Measurements from ENCODE around the gene KIF1A.

The KIF1A gene

DNA sequence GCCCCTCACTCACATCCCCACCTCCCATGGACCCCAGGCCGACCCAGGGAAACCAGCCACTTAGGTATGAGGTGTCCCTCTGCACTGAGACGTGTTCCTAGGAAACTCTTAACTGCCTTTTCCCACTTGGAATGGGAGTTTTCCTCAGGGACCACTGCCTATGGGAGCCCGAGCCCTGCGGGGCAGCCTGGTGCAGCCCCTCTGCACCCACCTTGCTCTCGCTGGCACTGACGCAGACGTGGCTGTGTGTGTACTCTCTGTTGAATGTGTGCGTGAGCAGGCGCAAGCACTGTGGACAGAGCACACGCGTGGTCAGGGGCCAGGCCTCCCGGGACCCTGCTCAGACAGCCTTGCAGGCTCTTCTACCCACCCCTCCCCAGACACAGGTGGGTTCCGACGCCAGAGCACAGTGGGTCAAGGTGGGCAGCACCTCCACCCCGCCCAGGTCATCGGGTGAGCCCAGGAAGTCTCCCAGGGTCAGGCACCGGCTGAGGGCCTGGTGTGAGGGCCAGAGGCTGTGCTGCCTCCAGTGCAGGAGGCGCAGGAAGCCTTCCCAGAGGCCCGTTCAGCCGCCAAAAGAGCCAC, 98.3 kb downstream of the KIF1A start:
- DNase-seq (ENCODE audit: extremely low read depth in 1 of 2, low read depth in 1 of 2), result no peak

DNA sequence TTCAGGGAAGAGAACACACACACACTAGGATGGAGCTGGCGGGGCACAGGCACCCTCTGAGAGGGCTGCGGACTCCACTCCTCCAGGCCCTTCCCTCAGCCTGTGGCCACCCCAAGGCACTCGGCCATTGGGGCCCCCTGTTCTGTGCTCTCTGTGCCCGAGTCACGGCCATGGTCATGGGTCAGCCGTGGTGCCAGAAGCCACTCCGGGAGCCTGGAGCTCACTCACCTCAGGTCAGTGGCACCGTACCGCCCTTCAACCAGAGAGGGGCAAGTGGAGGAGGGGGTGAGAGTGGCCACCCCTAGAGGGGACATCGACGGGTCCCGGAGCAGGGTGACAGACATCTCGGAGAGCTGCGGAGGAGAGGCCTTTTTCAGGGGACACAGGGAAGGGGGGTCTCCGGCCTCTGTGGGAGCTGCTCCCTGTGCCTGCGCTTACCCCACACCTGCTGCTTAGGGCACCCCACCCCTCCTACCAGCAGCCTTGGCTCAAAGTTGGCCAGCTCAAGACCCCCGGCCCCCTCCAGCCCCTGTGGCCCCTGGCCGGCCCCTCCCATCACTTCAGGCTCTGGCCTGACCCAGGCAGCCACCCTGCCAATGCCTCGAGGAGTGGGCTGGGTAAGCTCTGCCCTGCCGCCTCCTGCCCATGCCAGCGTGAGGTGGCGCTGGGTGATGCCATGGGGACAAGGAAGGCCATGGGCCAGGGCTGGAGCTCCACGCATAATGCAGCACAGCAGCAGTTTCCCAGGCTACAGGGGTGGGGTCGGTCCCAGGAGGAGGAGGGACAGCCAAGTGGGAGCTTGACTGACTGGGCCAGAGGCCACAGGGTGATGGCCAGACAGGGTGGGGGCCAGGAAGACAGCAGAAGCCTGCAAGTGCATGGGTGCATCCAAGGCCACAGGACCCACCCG, 99.1 kb downstream of the KIF1A start:
- DNase-seq (ENCODE audit: extremely low read depth in 1 of 2, low read depth in 1 of 2), result no peak

DNA sequence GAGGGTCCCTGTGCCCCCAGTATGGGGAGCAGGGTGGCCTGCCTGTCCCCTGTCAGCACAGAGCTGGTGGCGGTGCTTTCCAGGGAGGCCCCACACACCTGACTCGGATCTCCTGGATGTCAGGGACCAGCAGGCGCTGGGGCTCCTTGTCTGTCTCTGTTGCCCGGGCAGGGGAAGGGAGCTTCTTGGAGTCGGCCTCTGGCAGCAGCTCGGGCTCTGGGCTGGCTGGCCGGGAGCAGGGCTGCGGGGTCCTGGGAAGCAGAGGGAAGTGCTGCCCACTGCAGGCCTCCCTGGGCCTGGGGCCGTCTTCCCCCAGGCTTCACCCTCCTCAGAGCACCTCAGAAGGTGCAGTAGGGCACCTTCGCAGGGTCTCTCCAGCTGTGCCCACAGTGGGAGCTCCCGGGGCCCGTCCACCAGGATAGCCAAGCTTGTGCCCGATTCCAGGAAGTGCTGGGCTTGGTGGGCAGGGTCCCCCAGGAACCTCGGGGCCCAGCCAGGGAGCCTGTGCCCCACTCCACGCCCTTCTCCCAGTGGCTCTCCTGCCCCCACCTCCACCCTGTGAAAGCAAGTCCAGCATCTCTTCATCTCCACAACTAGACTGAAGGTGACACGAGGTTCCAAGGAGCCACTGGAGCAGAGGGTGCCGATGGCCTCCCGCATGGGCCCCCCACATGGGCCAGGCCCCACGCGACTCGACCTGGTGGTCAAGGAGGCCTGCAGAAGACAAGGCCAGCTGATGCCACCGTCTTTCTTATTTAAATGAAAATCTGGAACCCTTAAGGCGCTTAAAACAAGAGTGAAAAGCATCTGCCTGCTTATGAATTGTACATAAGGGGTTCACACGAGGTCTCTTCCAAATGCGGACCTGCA, 100.1 kb downstream of the KIF1A start:
- no peak for DNase-seq (ENCODE audit: extremely low read depth in 1 of 2, low read depth in 1 of 2)

DNA sequence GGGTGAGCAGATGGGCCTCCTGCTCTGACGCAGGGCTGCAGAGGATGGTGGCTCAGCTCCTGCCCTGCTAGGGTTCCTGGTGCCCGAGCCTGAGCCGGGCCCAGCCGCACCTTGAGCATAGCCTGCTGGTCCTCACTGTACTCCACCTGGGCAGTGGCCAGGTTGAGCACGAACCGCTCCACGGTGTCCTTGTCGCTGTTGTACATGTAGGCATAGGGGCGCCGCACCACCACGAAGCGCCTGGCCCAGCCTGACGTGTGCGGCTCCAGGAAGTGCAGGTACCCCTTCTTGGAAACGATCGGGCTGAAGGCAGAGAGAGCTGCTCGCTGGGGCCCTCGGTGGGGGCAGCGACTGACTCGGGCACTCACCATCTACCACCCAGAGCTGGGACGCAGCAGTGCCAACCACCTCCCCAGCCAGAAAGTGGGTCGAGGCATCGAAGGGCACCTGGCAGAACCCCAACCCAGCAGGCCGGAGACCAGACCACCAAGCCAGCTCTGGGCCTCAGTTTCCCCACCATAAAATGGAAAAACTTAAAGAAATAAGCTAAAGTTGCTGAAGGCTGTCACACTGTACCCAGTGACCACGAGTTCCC, 101.0 kb downstream of the KIF1A start:
- no peak for DNase-seq (ENCODE audit: extremely low read depth in 1 of 2, low read depth in 1 of 2)

DNA sequence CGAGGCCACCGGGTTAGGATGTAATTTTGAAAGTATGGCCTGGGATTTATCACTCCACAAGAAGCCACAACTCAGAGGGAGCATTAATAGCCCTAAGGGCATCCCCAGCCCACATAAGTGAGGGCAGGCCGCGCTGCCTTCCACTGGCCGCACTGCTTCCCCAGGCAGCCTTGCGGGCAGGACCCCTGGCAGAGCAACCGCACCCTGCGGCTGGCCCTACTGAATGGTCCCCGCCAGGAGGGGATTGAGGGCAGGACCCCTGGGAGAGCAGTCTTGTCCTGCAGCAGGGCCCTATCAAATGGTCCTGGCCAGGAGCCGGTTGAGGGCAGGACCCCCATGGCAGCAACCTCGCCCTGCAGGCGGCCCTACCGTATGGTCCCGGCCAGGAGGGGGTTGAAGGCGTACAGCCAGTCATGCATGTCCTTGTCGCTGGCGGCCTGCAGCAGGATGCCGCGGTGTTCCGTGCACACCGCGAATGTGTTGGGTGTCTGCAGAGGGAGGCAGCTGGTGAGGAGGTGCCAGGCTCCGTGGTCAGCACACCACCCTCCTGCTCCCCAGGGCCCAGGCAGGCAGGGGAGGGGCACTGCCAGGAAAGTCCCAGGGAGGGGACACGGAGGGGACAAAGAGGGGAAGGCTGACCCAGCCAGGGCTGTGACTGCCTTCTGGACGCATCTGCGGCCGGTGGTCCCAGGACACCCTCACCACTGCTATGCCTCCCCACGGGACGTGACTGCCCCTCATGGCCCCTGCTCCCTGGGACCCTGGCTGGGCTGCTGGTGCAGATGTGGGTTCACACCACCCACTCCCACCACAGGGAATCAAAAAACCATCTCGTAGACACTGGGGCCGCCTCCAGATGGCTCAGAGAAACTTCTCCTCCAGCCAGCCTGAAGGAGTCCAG, 102.1 kb downstream of the KIF1A start:
- no peak for DNase-seq (ENCODE audit: extremely low read depth in 1 of 2, low read depth in 1 of 2)

DNA sequence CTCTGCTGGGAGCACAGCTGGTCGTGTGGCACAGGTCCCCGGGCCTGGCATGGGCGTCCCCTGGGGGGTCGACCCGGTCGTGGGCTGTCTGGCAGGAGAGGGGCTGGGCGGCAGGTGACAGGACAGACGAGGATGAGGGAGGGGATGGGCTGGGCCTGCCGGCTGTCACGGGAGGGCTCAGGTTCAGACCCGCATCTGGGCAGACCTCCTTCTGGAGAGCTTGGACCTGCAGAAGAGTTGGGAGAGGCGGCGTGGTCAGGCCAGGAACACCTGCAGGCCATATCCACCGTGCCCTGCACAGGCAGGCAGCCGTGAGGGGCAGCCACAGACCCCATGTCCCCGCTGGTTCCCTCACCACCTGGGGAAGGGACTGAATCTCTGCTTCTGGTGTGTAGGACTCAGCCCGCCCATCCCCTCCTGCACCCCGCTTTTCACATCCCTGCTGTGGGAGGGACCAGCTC, 102.8 kb downstream of the KIF1A start:
- no peak for DNase-seq (ENCODE audit: extremely low read depth in 1 of 2, low read depth in 1 of 2)

DNA sequence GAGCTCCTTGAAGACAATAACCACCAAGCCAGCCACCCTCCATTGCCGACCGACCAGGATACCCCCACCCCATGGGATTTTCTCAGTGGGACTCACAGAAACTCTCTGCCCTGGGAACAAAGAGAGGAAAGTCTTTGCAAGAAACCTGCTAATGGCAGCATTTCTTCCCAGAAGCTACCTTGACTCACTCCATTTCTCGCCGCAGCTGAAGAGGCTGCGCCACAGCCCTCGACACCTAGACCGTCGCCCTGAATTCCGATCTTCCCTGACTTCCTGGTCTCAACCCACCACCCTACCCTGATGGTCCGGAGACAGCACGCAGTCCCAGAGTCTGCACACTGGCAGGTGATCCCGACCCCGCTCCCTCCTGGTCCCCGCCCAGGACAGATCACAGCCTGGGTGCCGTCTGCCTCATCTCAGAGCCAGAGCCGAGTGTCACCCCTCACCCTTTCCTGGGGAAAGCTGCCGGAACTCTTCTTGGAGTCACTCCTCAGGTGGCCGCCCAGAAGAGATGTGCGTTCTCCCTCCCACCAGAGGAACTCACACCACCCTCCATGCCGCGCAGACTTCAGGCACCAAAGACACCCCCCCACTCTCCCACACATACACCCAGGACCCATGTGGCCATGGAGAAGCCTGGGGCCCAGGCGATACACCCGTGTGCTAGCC, 103.8 kb downstream of the KIF1A start:
- no peak for DNase-seq (ENCODE audit: extremely low read depth in 1 of 2, low read depth in 1 of 2)

DNA sequence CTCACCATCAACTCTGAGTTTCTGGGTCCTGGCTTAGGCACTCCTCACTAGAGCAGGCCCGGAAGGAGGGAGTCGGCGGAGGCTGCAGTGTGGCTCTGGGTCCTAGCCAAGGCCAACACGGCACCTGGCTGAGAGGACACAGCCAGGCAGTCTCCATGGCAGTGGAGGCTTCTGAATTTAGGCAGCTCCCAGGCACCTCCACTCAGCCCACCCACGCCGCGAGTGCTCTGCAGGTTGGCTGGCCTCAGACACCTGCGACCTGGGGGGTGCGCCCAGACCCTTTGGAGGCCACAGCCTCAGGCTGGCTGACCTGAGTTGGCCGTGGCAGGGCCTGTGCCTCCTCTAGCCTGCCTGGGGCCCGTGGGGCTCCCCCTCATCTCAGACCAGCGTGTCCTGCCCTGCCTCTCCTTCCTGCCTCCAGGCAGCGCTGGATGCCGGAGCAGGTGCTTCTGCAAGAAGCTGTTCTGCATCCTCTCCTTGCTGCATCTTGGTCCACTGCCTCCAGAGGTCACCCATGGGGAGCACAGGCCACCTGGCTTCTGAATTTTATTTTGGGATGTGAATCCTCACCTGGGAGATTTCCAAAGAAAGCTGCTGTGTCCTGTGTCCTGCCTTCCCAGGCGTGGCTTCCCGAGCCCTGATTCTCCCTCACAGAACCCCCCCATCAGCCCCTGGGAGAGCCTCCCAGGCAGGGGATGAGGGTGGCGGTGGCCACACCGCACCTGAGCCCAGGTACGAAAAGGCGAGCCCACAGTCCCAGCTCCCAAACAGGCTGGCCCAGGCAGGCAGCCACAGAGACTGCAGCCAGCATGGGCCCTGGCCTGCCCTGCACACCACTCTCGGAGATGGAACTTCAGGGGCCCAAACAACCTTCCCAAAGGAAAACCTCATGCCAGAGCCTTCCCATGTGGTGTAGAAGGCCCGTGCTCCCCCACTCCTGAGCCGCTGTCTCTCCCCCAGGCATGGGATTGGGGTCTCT, 105.0 kb downstream of the KIF1A start:
- no peak for DNase-seq (ENCODE audit: extremely low read depth in 1 of 2, low read depth in 1 of 2)

DNA sequence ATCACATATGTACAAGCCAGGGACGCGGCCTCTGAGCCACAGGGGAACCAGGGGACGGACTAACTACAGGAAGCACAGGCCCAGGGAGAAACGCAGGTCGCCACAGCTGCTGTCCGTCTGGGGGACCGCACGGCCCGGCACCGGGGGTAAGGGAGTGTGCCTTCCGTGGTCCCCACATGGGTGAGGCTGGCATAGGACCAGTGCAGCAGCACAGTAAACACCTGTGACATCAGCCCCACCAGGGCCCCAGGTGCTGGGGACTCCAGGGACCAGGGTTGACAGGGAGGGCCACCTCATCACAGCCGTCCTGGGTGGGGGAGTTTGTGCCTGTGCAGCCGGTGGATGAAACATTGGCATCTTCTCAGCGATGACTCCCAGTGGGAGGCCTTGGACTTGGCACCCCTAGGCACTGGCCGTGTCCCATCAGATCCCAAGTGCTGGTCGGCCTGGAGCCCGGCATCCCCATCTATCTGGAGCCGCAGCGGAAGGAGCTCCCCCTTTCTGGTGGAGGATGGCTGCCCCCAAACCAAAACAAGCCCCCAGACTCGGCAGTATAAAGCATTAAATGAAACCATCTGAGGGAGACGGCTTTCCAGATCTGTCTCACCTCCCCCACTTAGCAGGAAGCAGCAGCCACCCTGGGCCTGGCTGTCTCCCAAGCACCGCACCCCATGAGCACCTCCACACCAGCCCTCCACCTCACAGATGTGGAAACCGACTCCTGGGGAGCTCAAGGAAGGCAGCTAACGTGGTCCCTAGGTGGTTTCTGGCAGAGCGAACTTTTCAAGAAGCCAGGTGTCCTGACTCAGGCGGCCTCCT, 105.9 kb downstream of the KIF1A start:
- DNase-seq (ENCODE audit: extremely low read depth in 1 of 2, low read depth in 1 of 2), result no peak

DNA sequence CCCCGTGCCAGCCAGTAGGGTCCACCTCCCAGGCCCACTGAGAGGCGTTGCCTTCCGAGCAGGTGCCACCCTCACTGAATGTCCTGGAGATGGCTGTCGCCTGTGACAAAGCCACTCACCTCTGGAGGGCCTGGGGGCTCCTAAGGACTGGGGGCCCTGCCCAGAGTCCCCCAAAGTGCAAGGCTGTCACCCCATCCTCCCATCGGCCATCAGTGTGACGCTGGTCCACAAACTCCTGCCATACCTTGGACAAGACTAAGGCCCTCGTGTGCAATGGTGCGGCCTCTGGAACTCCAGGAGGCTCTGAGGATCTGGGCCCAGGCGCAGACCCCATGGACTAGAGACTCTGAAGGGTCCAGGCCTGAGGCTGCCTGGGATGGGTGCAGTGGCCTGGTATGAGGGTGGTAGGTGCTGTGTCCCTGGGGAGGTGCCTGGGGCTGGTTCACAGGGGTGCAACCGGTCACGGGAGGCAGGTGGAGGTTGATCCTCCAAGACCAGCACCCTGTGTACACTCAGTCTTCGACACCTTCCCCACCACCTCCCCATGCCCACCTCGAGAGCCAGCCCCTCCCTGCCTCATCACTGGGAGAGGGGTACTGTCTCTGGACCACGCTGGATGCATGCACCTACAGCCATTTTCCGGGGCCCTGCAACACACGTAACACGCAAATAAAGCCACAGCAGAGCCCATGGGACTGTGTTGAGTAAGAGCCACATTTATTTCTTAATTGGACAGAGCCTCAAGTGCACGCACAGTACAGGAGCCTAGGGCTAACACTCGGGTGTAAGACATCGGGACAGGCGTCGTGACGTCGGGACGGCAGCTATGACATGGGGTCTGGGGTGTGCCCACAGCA, 106.7 kb downstream of the KIF1A start:
- DNase-seq (ENCODE audit: extremely low read depth in 1 of 2, low read depth in 1 of 2), result no peak

DNA sequence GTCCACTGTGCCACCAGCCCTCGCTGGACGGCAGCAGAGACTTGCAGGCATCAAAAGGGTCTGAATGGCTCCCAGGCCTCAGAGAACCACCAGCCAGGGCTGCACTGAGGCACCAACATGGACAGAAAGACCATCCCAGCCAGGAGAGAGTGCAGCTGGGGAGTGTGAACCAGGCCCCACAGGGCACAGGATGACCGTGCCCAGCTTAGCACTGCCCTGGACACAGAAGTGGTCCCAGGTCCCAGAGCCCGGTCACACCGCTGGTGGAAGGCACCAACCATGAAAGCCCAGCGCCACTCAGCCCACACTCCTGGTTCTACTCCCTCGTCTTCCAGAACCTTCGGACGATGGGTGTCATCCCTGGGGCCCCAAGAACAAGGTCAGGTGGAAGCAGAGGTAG, 107.9 kb downstream of the KIF1A start:
- no peak for DNase-seq (ENCODE audit: extremely low read depth in 1 of 2, low read depth in 1 of 2)

DNA sequence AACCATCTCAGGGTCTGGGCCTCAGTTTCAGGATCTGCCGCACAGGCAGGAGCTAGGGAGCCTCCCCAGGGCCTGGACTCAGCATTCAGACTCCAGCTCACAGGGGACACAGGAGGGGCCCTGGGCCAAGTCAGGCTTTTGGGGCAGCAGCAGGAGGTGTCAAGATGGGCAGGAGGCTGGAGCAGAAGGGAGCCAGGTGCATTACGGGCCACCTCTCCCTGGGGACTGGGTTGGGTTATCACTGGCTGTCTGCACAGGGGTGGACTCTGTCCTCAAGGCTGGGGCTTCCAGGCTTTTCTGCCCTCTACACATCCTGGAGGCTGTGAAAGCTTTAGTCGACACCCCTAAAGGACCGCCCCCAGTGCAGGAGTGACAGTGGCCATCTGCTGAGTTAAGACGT, 108.3 kb downstream of the KIF1A start:
- DNase-seq (ENCODE audit: extremely low read depth in 1 of 2, low read depth in 1 of 2), result no peak

DNA sequence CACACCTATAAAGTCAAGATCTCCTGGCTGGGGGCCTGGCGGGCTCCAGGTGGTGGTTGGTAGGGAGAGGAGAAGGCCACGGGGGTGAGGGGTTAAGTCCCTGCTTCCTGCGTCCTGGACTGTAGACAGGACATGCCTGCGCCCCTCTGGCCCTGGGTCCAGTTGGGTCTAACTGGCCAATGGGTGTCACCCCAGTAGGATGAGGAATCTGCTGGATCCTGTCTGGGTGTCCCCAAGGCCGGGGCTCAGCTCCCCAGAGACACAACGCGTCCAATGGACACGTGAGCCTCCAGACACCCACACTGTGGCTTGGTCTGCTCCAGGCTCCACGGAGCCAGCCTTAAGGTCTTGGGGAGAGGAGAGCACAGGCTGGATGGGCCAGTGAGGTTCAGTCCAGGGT, 108.7 kb downstream of the KIF1A start:
- DNase-seq (ENCODE audit: extremely low read depth in 1 of 2, low read depth in 1 of 2), result no peak

DNA sequence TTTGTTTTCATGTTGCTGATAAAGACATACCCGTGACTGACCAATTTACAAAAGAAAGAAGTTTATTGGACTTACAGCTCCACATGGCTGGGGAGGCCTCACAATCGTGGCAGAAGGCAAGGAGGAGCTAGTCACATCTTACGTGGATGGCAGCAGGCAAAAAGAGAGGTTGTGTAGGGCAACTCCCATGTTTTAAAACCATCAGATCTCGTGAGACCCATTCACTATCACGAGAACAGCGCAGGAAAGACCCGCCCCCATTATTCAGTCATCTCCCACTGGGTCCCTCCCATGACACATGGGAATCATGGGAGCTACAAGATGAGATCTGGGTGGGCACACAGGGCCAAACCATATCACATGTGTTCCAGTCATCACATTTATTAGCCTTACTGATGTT, 111.6 kb downstream of the KIF1A start:
- DNase-seq (ENCODE audit: extremely low read depth in 1 of 2, low read depth in 1 of 2), result no peak

DNA sequence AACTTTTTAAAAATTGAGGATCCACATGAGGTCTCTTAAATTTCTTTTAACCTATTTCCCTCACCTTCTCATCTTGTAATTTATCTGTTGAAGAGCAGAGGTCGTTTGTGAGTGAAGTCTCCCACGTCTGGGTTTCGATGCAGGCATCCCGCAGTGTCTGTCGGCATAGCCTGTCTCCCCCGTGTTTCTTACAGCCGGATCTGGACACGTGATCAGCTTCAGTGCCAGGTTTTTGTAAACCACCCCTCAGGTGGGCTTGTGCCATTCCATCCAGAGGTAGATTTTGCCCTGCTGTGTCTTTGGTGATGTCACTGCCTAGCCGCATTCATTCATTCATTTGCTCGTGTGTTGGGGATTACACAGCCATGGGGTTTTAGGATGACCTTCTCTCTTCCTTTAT, 112.2 kb downstream of the KIF1A start:
- no peak for DNase-seq (ENCODE audit: extremely low read depth in 1 of 2, low read depth in 1 of 2)

DNA sequence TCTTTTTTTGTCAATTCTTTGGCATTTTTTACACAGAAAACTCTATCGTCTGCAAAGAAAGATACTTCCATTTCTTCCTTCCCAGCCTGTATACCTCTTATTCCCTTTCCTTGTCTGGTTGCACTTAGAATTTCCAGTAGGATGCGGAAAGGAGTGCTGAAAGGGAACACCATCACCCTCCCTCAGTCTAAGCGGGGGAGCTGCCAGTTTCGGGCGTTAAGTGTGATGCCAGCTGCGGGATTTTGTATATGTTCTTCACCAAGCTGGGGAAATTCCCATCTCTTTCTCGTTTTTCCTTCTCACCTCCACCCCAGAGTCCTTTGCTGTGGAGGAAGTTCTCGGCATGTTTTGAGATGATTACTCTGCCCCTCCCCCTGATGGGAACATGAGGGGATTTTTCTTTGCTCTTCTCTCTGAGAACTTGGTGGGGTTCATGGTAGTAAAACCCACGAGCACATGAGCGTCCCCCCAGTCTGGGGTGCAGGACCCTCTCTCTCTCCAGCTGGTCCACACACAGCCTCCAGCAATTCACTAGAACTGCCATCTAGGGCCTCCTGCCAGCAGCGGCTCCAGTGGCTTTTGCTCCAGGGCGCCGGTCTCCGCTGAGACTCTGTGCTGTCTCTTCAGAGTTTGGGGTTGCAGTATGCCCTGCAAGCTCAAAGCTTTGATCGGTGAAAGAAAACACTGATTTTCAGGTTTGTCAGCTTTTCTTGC, 112.8 kb downstream of the KIF1A start:
- no peak for DNase-seq (ENCODE audit: extremely low read depth in 1 of 2, low read depth in 1 of 2)

All from stimulated activated CD8-positive, alpha-beta memory T cell treated with anti-CD3 and anti-CD28 coated beads, Interleukin-7, amount 100 ng/mL, for 48 hours (primary cell).